Posterior vena cava (tissue), 2 donors: ENCODE results near the gene GSG1L. TPM values are rescaled to one million over a fixed set of nuclear protein-coding genes. Genes with fewer than 3 reads are reported as not detected.

Experiments used
- DNase-seq: peaks from one replicate; pipeline ENCODE4 v3.0.0-alpha.2; 2020; ENCODE audit warnings: low spot score
- intact Hi-C, 2 donors: fragments of 100-400 bp; cut with DNase I; formaldehyde crosslinking; loops; one replicate each; pipeline versions ENCODE4 v1.14.1 to v1.14.2; 2022 to 2023
- total RNA-seq, 2 donors: library from RNA; stranded (reverse); fragmentation: NEBNext Ultra II Directional; extraction: Animal tissue kit (Norgen Biotek cat#: 25700); gene quantifications; one replicate each; pipeline ENCODE4 v1.2.1, GENCODE V29; 2021
- donor health status: DM: yes; HTN: yes; CAD: no.
- donor health status: DM: yes; HTN: yes; CAD: no.

Gene GSG1L
- total RNA-seq, 2 donors from 2014 or later, result not detected

- DNase-seq, result no peak
- intact Hi-C loops, result no loop called here
Measured at GRCh38 chr16:27766236-27766925, 297.1 kb downstream of the GSG1L start.

- no peak for DNase-seq
- intact Hi-C loops, result no loop called here
Measured at GRCh38 chr16:27764869-27765675, 298.4 kb downstream of the GSG1L start.

- intact Hi-C loops, result no loop called here
- DNase-seq, result no peak
Measured at GRCh38 chr16:27764427-27764826, 299.1 kb downstream of the GSG1L start.

GRCh38 chr16:27762441-27762840 lies 301.1 kb downstream of the GSG1L start:
- intact Hi-C loops, result no loop called here
- DNase-seq, result no peak

GRCh38 chr16:27761816-27762215 lies 301.7 kb downstream of the GSG1L start:
- intact Hi-C loops, result no loop called here
- no peak for DNase-seq

- intact Hi-C loops, result no loop called here
- DNase-seq, result no peak
Measured at GRCh38 chr16:27760789-27761176, 302.7 kb downstream of the GSG1L start.

GRCh38 chr16:27759967-27760788 lies 303.3 kb downstream of the GSG1L start:
- intact Hi-C loops, result no loop called here
- DNase-seq, result no peak

GRCh38 chr16:27759301-27759871 lies 304.1 kb downstream of the GSG1L start:
- intact Hi-C loops, result no loop called here
- no peak for DNase-seq

GRCh38 chr16:27758544-27758943 lies 305.0 kb downstream of the GSG1L start:
- intact Hi-C loops, result no loop called here
- no peak for DNase-seq

GRCh38 chr16:27756206-27756970 lies 307.1 kb downstream of the GSG1L start:
- no peak for DNase-seq
- intact Hi-C loops, result no loop called here

GRCh38 chr16:27754788-27755690 lies 308.5 kb downstream of the GSG1L start:
- no peak for DNase-seq
- intact Hi-C loops, result no loop called here

GRCh38 chr16:27753563-27753962 lies 310.0 kb downstream of the GSG1L start:
- intact Hi-C loops, result no loop called here
- no peak for DNase-seq

GRCh38 chr16:27752241-27752640 lies 311.3 kb downstream of the GSG1L start:
- intact Hi-C loops, result no loop called here
- DNase-seq, result no peak

GRCh38 chr16:27751676-27752075 lies 311.8 kb downstream of the GSG1L start:
- intact Hi-C loops, result no loop called here
- no peak for DNase-seq

GRCh38 chr16:27751233-27751632 lies 312.3 kb downstream of the GSG1L start:
- intact Hi-C loops, result no loop called here
- no peak for DNase-seq

GRCh38 chr16:27749946-27750345 lies 313.6 kb downstream of the GSG1L start:
- intact Hi-C loops, result loop anchor here in 1 of 2 donors (10.0 kb wide), 1 partner anchor 55 kb away; no protein-coding TSS in a partner anchor

GRCh38 chr16:27749547-27749875 lies 314.0 kb downstream of the GSG1L start:
- intact Hi-C loops, result loop anchor here in 1 of 2 donors (10.0 kb wide), 1 partner anchor 55 kb away; no protein-coding TSS in a partner anchor
- DNase-seq, result no peak

More at GRCh38 chr16:27749946-27750345, 313.6 kb downstream of the GSG1L start:
- no peak for DNase-seq
